T-helper 2 cell treated with Interferon-gamma antibody and Interleukin-4, amounts not matched to agents 100 ng/mL and 5 ng/mL, for 36 hours (primary cell): ENCODE results near the gene CDC40. TPM values are rescaled to one million over a fixed set of nuclear protein-coding genes. Genes with fewer than 3 reads are reported as not detected.
"Not testable (repeated sequence)": the region's sequence is repeated elsewhere in the genome, so short reads cannot be mapped to it uniquely, and the experiment has no call there.

Source experiments
- intact Hi-C: fragments of 100-400 bp; cut with micrococcal nuclease; formaldehyde crosslinking; loops from one replicate; pipeline ENCODE4 v1.15.1; 2023
- total RNA-seq: library from RNA; stranded (reverse); gene quantifications from 2 replicates; pipeline ENCODE4 v1.2.3, GENCODE V29; 2022

CDC40 gene
- total RNA-seq, 1 donor from 2014 or later, result 25.6 TPM

- intact Hi-C loops, result no loop called here
These were observed 18.3 kb downstream of the CDC40 start for GRCh38 chr6:110198561-110198960.

- intact Hi-C loops, result no loop called here
These were observed 21.1 kb downstream of the CDC40 start for GRCh38 chr6:110201151-110201884.

DNA sequence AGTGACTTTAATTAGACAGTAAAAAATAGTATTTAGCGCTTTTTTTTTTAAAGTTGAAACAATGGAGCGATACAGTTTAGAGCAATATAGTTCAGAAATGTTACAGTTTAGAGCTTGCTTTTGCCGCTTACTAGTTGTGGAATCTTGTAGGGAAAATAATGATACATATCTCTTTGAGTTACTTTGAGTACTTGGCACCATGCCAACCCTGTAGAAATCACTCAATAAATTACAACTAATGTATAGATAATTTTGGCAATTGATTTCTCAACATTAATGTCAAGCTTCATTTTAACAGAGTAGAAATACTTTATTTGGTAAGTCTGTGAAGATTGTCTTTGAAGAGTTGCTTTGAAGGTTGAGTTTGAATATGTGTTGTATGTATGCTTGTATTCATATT lies 27.4 kb downstream of the CDC40 start:
- intact Hi-C loops, result no loop called here

- intact Hi-C loops, result no loop called here
These were observed 31.5 kb downstream of the CDC40 start for GRCh38 chr6:110211753-110212152.

DNA sequence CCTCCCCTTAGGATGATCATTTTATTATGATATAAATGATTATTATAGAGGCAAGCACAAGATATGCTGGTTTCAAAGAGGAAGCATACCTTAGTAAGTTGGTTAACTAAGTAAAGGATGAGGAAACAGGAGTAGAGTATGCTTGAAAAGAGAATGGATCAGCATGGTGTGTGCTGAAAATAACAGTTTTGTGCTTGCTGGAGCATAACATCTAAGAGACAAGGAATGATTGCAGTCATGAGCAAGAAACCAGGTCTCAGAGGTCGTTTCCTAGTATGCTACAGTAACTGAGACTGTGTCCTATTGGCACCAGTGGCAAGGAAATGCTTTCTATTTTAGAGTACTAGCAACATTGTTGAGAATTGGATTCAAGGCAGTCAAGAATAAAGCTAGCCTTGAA lies 34.1 kb downstream of the CDC40 start:
- intact Hi-C loops, result no loop called here

DNA sequence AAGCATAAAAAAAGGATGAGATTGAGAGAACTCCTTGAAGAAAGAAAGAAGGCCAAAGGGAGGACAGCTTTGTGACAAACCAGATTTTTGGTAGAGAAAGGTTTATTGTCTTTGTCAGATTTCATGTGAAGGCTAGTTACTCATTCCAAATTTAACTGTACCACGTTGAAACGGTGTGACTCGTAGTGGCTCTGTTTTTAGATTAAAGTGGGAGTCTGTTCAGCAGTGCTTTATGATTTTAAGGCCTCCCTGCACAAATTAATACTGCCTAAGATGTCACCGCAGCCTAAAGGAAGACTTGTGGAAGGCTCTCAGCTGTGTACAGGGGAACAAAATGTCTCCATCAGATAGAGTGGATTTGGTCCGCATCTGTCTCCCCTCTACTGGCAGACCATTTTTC lies 35.9 kb downstream of the CDC40 start:
- intact Hi-C loops, result no loop called here

DNA sequence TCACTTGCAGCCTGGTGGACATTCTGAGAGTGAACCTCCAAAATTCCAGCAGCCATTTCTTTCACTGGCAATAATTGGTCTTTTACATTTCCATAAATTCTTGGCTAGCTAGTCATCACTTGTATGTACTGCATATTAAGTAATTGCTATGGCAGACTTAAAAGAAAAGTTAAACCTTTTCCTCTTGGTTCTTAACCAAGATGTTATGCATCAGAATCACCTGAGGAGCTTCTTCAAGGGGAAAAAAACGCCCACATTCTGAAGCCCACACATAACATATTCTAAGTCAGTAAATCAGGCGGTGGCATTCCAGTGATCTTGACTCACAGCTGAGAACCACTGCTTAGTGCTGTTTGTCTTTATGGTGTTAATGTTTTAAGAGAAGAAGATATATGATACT lies 37.0 kb downstream of the CDC40 start:
- intact Hi-C loops, result no loop called here

GRCh38 chr6:110221738-110222137 lies 41.5 kb downstream of the CDC40 start:
- intact Hi-C loops, result no loop called here

DNA sequence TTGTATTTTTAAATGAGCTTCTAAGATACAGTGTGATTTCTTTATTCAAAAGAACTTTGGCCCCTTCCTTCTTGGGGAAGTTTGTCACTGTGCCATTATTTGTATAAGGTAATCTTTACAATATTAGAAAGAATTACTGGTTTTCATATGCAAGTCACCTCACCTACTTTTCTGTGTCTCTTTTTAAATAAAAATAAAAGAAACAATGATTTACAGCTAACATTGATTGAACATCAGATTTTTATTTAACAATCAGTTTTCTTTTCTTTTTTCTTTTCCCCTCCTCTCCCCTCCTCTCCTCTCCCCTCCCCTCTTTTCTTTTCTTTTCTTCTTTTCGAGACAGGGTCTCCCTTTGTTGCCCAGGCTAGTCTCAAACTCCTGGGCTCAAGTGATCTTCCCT lies 46.0 kb downstream of the CDC40 start:
- intact Hi-C loops, result no loop called here

DNA sequence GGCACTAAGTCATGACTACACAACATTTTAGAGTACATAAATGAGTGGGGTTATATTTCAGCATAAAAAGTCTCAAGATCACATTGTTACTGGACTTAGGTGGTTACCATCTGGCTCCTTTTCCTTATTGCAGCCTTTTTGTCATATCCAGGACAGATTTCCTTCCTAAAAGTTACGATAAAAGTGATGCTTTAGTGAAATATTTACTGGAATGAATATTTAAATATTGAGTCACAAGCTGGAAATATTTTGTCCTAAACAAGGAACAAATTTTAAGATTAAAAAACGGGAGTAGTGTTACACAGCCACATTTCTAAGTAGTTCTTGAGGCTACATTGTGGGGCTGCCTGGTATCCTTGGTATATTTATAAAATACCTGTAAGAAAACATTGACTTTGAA lies 52.2 kb downstream of the CDC40 start:
- intact Hi-C loops, result no loop called here

DNA sequence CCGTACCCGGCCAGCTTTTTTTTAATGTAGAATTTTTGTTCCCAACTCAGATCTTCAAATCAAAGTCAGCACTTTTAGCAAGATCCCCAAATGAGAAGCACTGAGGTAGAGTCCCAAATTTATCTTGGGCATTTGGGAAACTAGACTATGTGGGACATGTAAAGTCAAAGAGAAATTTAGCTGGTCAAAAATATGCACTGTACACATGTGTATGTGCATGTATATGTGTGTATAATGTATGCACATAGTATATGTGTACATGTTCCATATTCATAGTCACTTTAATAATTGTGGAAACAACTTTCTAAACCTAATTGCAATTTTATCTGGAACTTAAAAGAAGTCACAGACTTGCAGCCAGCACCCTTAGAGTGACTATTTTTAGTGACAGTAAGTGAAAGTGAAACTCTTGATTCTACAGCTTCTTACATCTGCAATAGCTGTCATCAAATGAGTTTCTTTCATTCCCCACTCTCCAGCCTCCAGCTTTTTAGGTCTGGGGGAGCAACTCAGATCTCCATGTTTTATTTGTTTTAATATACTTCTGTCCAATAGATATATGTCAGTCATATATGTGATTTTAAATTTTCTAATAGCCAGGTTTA lies 53.6 kb downstream of the CDC40 start:
- intact Hi-C loops, result loop anchor here (2.0 kb wide), 1 partner anchor 53 kb away; the partner anchor contains the start of gene CDC40

DNA sequence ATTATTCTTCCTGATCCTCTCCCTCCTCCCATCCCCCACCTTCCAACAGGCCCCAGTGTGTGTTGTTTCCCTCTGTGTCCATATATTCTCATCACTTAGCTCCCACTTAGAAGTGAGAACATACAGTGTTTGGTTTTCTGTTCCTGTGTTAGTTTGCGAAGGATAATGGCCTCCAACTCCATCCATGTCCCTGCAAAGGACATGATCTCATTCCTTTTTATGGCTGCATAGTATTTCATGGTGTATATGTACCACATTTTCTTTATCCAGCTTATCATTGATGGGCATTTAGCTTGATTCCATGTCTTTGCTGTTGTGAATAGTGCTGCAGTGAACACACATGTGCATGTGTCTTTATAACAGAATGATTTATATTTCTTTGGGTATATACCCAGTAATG lies 55.8 kb downstream of the CDC40 start:
- intact Hi-C loops, result not testable (repeated sequence)

DNA sequence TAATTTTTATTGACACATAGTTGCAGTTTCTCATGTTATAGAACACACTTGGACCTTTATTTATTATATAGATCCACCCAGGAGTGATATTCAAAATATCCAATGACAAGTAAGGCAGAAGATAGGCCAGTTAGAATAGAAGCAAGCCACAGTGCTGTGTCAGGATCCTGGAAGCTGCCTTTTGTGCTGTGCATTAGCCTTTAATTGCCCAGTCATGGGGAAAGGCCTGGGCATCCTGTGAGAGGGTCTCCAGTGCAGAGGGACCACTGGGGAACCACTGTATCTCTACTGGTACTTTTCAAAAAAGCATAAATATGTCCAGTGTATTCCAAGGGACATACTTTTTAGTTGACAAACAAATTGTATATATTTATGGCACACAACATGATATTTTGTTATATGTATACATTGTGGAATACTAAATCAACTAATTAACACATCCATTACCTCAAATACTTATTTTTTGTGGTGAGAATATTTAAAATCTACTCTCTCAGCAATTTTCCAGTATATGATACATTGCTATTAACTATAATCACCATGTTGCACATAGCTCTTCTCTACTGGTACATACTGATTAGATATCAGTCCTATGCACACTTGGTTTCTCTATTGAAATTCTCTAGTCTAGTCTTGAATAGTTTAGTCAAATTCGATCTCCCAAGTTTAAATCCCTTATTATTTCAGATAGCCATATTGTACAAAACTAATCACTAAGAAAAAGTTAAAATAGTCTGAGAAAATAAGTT lies 59.5 kb downstream of the CDC40 start:
- intact Hi-C loops, result no loop called here

- intact Hi-C loops, result not testable (repeated sequence)
These were observed 64.4 kb downstream of the CDC40 start for GRCh38 chr6:110244621-110245020.

DNA sequence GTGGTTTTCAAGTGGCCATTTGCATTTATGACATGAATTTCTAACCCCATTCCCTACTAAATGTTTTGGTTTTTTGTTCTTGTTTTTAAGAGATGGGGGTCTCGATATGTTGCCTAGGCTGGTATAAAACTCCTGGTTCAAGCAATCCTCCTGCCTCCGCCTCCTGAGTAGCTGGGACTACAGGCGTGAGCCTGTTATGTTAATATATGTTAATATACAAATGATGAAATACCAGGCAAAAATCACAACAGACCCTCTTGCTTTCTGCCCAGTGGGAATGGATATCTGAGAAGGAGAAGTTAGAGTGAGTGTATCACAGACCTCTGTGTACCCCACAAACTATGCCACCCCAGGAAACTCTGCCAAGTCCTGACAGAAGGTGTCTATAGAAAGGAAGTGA lies 66.2 kb downstream of the CDC40 start:
- intact Hi-C loops, result no loop called here

GRCh38 chr6:110246900-110247546 lies 66.8 kb downstream of the CDC40 start:
- intact Hi-C loops, result no loop called here

DNA sequence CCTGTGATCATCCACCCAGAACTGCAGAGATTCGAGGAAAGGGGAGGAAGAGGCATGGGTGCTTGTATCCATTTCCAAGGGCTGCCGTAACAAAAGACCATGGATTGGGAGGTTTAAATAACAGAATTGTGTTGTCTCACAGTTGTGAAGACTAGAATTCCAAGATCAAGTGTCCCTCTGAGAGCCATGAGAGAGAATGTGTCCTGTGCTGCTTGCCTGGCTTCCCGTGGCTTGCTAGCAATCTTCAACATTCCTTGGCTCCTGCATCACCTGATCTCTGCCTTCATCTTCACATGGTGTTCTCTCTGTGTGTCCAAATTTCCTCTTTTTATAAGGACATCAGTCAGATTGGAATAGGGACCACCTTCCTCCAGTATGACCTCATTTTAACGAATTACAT lies 69.8 kb downstream of the CDC40 start:
- intact Hi-C loops, result no loop called here

DNA sequence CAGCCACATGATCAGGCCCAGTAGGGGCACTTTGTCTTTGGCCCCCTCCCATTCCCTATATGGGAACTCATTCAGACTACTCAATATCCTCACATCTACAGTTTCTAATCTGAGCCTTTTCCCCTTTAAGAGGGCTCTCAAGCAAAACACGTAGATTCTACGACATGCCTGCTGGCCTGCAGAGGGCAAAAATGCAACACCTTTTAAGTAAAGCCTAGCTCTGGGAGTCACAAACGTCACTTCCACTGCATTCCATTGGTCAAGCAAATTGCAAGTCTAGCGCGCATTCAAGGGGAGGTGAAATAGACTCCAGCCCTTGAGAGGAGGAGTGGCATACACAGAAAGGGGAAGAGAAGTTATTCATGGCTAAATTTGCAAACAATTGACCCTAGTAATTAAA lies 70.6 kb downstream of the CDC40 start:
- intact Hi-C loops, result no loop called here

DNA sequence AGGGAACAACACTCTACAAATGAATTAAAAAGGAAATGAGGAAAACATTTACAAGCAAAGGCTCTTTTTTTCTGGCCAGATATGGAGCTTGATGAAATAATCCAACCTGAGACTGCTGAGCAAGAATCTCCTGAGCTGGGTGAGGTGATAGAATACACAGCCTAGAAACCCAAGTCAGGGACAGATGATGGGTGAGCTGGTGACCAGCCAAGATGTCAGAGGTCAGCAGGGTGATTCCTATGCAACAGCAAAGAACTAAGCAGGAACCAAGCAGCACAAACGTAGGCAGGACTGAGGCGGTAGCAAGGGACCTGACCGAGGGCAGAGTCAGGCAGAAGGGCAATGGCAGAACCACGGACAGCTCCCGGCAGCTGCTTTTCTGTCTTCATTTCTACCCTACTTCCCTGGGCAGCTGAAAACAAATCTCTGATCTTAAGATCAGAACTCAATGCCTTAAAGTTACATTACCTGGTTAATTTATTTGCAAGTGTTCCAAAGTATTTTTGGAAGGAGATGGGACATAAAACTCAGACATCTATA lies 75.1 kb downstream of the CDC40 start:
- intact Hi-C loops, result no loop called here

GRCh38 chr6:110256366-110256765 lies 76.1 kb downstream of the CDC40 start:
- intact Hi-C loops, result no loop called here

GRCh38 chr6:110265273-110265672 lies 85.0 kb downstream of the CDC40 start:
- intact Hi-C loops, result no loop called here

GRCh38 chr6:110266996-110267395 lies 86.8 kb downstream of the CDC40 start:
- intact Hi-C loops, result no loop called here
